H9 (cell line): ENCODE measurements around the gene PEX5L. TPM values are rescaled to one million over a fixed set of nuclear protein-coding genes. Genes with fewer than 3 reads are reported as not detected.
A peak's percentile ranks its signal among the peaks of the same experiment; 100 is the strongest.

Experiments
- DNase-seq: peaks from one replicate; pipeline ENCODE4 v3.0.0-alpha.2; 2017
- H2AFZ ChIP-seq: one replicate; pipeline ENCODE4 v1.6.1; 2013; ENCODE audit warnings: mild to moderate bottlenecking, low read length, control low read depth, moderate library complexity
- H2AK5ac ChIP-seq: 2 replicates; pipeline ENCODE4 v1.6.1; 2013; ENCODE audit warnings: low read length, control low read depth, mixed read lengths; ENCODE audit not compliant: insufficient read length
- H2BK120ac ChIP-seq: one replicate; pipeline ENCODE4 v1.6.1; 2013; ENCODE audit warnings: low read depth, mild to moderate bottlenecking, low read length, control low read depth, inconsistent platforms; ENCODE audit not compliant: poor library complexity, severe bottlenecking
- H2BK12ac ChIP-seq: 2 replicates; pipeline ENCODE4 v1.6.1; 2013; ENCODE audit warnings: low read length, control low read depth, mixed read lengths, low read depth; ENCODE audit not compliant: insufficient read length
- H2BK15ac ChIP-seq: 2 replicates; pipeline ENCODE4 v1.6.1; 2013; ENCODE audit warnings: low read depth, low read length, control low read depth
- H2BK20ac ChIP-seq: one replicate; pipeline ENCODE4 v1.6.1; 2013; ENCODE audit warnings: low read depth, mild to moderate bottlenecking, low read length, control low read depth, inconsistent platforms; ENCODE audit not compliant: poor library complexity, severe bottlenecking
- H2BK5ac ChIP-seq: 2 replicates; pipeline ENCODE4 v1.6.1; 2013; ENCODE audit warnings: low read length, control low read depth, mixed read lengths; ENCODE audit not compliant: insufficient read length
- H3K14ac ChIP-seq: 2 replicates; pipeline ENCODE4 v1.6.1; 2013; ENCODE audit warnings: low read length, control low read depth; ENCODE audit not compliant: insufficient read depth
- H3K18ac ChIP-seq: 2 replicates; pipeline ENCODE4 v1.6.1; 2013; ENCODE audit warnings: low read depth, mild to moderate bottlenecking, mixed read lengths, low read length, control low read depth; ENCODE audit not compliant: insufficient read length
- H3K23ac ChIP-seq: 2 replicates; pipeline ENCODE4 v1.6.1; 2013; ENCODE audit warnings: low read length, control low read depth, mixed read lengths, low read depth; ENCODE audit not compliant: insufficient read length
- H3K23me2 ChIP-seq: 2 replicates; pipeline ENCODE4 v1.6.1; 2013; ENCODE audit warnings: low read depth, mild to moderate bottlenecking, mixed read lengths, low read length, control low read depth; ENCODE audit not compliant: insufficient read length, poor library complexity, severe bottlenecking
- H3K27ac ChIP-seq: 2 replicates; pipeline ENCODE4 v1.5.1; 2013; ENCODE audit warnings: low read length, control low read depth, mixed read lengths, low read depth; ENCODE audit not compliant: insufficient read length
- H3K27me3 ChIP-seq: 2 replicates; pipeline ENCODE4 v1.6.1; 2013; ENCODE audit warnings: low read length, control low read depth, inconsistent platforms; ENCODE audit not compliant: insufficient read depth
- H3K4ac ChIP-seq: 2 replicates; pipeline ENCODE4 v1.6.1; 2013; ENCODE audit warnings: low read depth, mild to moderate bottlenecking, control low read depth, inconsistent platforms, low read length, moderate library complexity
- H3K4me1 ChIP-seq: 2 replicates; pipeline ENCODE4 v1.6.1; 2013; ENCODE audit warnings: low read length, control low read depth, inconsistent platforms; ENCODE audit not compliant: insufficient read depth
- H3K4me2 ChIP-seq: 2 replicates; pipeline ENCODE4 v1.6.1; 2013; ENCODE audit warnings: low read length, control low read depth, mixed read lengths; ENCODE audit not compliant: insufficient read length, insufficient read depth
- H3K56ac ChIP-seq: 2 replicates; pipeline ENCODE4 v1.6.1; 2013; ENCODE audit warnings: low read depth, mild to moderate bottlenecking, mixed read lengths, low read length, control low read depth; ENCODE audit not compliant: insufficient read length
- H3K79me1 ChIP-seq: 2 replicates; pipeline ENCODE4 v1.6.1; 2013; ENCODE audit warnings: low read depth, mild to moderate bottlenecking, moderate library complexity, low read length, control low read depth, inconsistent platforms; ENCODE audit not compliant: insufficient read depth, poor library complexity, severe bottlenecking
- H3K79me2 ChIP-seq: 2 replicates; pipeline ENCODE4 v1.6.1; 2013; ENCODE audit warnings: low read length, control low read depth, inconsistent platforms; ENCODE audit not compliant: insufficient read depth
- H3K9ac ChIP-seq: 2 replicates; pipeline ENCODE4 v1.6.1; 2013; ENCODE audit warnings: low read length, control low read depth, mixed read lengths; ENCODE audit not compliant: insufficient read length; ENCODE audit errors: extremely low read depth
- H3K9me3 ChIP-seq: one replicate; pipeline ENCODE4 v1.6.1; 2013; ENCODE audit warnings: low read depth, low read length, inconsistent platforms; ENCODE audit not compliant: control insufficient read depth
- H3T11ph ChIP-seq: one replicate; pipeline ENCODE4 v1.6.1; 2013; ENCODE audit warnings: mild to moderate bottlenecking, low read length, control low read depth, inconsistent platforms
- H4K20me1 ChIP-seq: one replicate; pipeline ENCODE4 v1.6.1; 2013; ENCODE audit not compliant: control insufficient read depth, insufficient read length, insufficient read depth
- H4K5ac ChIP-seq: 2 replicates; pipeline ENCODE4 v1.6.1; 2013; ENCODE audit warnings: low read depth, mild to moderate bottlenecking, mixed read lengths, low read length, control low read depth; ENCODE audit not compliant: insufficient read length
- H4K8ac ChIP-seq: replicated peaks from 2 replicates; pipeline ENCODE4 v1.6.1; 2013; ENCODE audit warnings: low read length, control low read depth, mixed read lengths, low read depth; ENCODE audit not compliant: insufficient read length
- H4K91ac ChIP-seq: 2 replicates; pipeline ENCODE4 v1.6.1; 2013; ENCODE audit warnings: low read depth, mild to moderate bottlenecking, moderate library complexity, mixed read lengths, low read length, control low read depth; ENCODE audit not compliant: insufficient read length
- H3K27ac Mint-ChIP-seq, 3 experiments: 2 replicates in 2 of 3; 3 replicates in 1 of 3; pipeline ENCODE4 v1.8.0; 2020 to 2021; ENCODE audit warnings: mixed read lengths in 3 of 3, mild to moderate bottlenecking in 1 of 3, moderate library complexity in 1 of 3
- H3K27me3 Mint-ChIP-seq: 2 replicates; pipeline ENCODE4 v1.8.0; 2021; ENCODE audit warnings: low read depth, mild to moderate bottlenecking, moderate library complexity, mixed read lengths
- H3K36me3 Mint-ChIP-seq, 3 experiments: 2 replicates in 2 of 3; 3 replicates in 1 of 3; pipeline ENCODE4 v1.8.0; 2020 to 2021; ENCODE audit warnings: low read depth in 3 of 3, mixed read lengths in 3 of 3; ENCODE audit not compliant: insufficient read depth in 1 of 3
- H3K4me1 Mint-ChIP-seq, 2 experiments: 2 replicates each; pipeline ENCODE4 v1.8.0; 2020; ENCODE audit warnings: mixed read lengths in 2 of 2
- H3K4me3 Mint-ChIP-seq, 2 experiments: 2 replicates in 1 of 2; 3 replicates in 1 of 2; pipeline ENCODE4 v1.8.0; 2020 to 2021; ENCODE audit warnings: mild to moderate bottlenecking in 2 of 2, mixed read lengths in 2 of 2, moderate library complexity in 1 of 2
- H3K9me3 Mint-ChIP-seq, 2 experiments: 2 replicates in 1 of 2; 3 replicates in 1 of 2; pipeline ENCODE4 v1.8.0; 2020; ENCODE audit warnings: mild to moderate bottlenecking in 2 of 2, mixed read lengths in 2 of 2, moderate library complexity in 1 of 2
- WGBS: extraction: QIAGEN DNeasy Blood & Tissue Kit; methylation state at CpG from one replicate; pipeline ENCODE4 v1.1.7; 2013; ENCODE audit warnings: missing lambda C conversion rate, low lambda C conversion rate, mixed read lengths; ENCODE audit not compliant: insufficient read length; ENCODE audit errors: extremely low coverage; 5-methylcytosine and 5-hydroxymethylcytosine counted together
- total RNA-seq: library from RNA; stranded (reverse); gene quantifications from 2 replicates; pipeline ENCODE4 v1.2.1, GENCODE V29; 2021
- TF ChIP-seq, protein P1 (sequence below): fragments of 200-600 bp; sonication (generic); conservative IDR thresholded peaks from 3 replicates; pipeline ENCODE4 v1.8.0; 2021; ENCODE audit warnings: antibody characterized with exemption, mild to moderate bottlenecking

PEX5L gene
- total RNA-seq, 1 experiment from 2014 or later: 0.85 TPM

- no peak overlapping the region for H2BK120ac ChIP-seq
- no peak for DNase-seq
- no CpG with 5 or more reads among the region's 2 CpGs for WGBS
These were observed 154.9 kb downstream of the PEX5L start for GRCh38 chr3:179881791-179882190.

More at GRCh38 chr3:179881791-179882190, 154.9 kb downstream of the PEX5L start:
- H4K91ac ChIP-seq: no peak overlapping the region
- H3K23me2 ChIP-seq: no peaks in the 10 kb centered on the region
- H3K79me1 ChIP-seq: no peaks in the 10 kb centered on the region
- H3K14ac ChIP-seq: no peak overlapping the region
- H2BK20ac ChIP-seq: no peak overlapping the region
- no peaks in the 10 kb centered on the region for H3K36me3 Mint-ChIP-seq
- no peak overlapping the region for H3K4me3 Mint-ChIP-seq
- H3K9ac ChIP-seq: no peak overlapping the region
- H2BK5ac ChIP-seq: no peak overlapping the region
- H3K4me1 ChIP-seq: peaks cover 4% of the 10 kb centered on the region; the same call in 1 of the 2 replicates
- no peak overlapping the region for H3K56ac ChIP-seq
- H3K9me3 Mint-ChIP-seq: no peaks in the 10 kb centered on the region
- H2BK15ac ChIP-seq: no peak overlapping the region
- no peak overlapping the region for H3K4me2 ChIP-seq
- no peak overlapping the region for H3K23ac ChIP-seq
- H3K9me3 ChIP-seq: no peaks in the 10 kb centered on the region
- no peak overlapping the region for H2AK5ac ChIP-seq
- H4K8ac ChIP-seq: no peak overlapping the region
- H4K20me1 ChIP-seq: no peaks in the 10 kb centered on the region
- peak overlapping the region; percentile 67 for H2BK12ac ChIP-seq
- H3T11ph ChIP-seq: no peak overlapping the region
- H3K4me1 Mint-ChIP-seq: peaks cover 36 to 50% of the 10 kb centered on the region in 2 experiments
- no peak overlapping the region for H4K5ac ChIP-seq
- H3K27me3 ChIP-seq: no peaks in the 10 kb centered on the region
- H3K27ac Mint-ChIP-seq: peak overlapping the region in 1 of 3 experiments; percentile 87; a peak in 2 of 7 replicates
- no peak overlapping the region for H2AFZ ChIP-seq
- no peaks in the 10 kb centered on the region for H3K27me3 Mint-ChIP-seq
- H3K79me2 ChIP-seq: no peaks in the 10 kb centered on the region
- no peak overlapping the region for H3K18ac ChIP-seq
- TF ChIP-seq, protein P1, sequence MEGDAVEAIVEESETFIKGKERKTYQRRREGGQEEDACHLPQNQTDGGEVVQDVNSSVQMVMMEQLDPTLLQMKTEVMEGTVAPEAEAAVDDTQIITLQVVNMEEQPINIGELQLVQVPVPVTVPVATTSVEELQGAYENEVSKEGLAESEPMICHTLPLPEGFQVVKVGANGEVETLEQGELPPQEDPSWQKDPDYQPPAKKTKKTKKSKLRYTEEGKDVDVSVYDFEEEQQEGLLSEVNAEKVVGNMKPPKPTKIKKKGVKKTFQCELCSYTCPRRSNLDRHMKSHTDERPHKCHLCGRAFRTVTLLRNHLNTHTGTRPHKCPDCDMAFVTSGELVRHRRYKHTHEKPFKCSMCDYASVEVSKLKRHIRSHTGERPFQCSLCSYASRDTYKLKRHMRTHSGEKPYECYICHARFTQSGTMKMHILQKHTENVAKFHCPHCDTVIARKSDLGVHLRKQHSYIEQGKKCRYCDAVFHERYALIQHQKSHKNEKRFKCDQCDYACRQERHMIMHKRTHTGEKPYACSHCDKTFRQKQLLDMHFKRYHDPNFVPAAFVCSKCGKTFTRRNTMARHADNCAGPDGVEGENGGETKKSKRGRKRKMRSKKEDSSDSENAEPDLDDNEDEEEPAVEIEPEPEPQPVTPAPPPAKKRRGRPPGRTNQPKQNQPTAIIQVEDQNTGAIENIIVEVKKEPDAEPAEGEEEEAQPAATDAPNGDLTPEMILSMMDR: no peak
- H3K4ac ChIP-seq: no peak overlapping the region
- no peak overlapping the region for H3K27ac ChIP-seq
